Measurements from ENCODE around the gene FAM200C.
A peak's percentile ranks its signal among the peaks of the same experiment; 100 is the strongest.
"Not testable (repeated sequence)": the region's sequence is repeated elsewhere in the genome, so short reads cannot be mapped to it uniquely, and the experiment has no call there.

The FAM200C gene

GRCh38 chr5:160399402-160400353 lies at the start of gene FAM200C:
TSS of gene FAM200C (minus strand) at chr5:160400054. CDS start at chr5:160395490, 4,564 bp downstream.
- DNase-seq, result peak; percentile 89 to 91

GRCh38 chr5:160449458-160449857 lies 49.6 kb upstream of the FAM200C start:
- DNase-seq, result no peak

GRCh38 chr5:160448886-160449285 lies 49.0 kb upstream of the FAM200C start:
- no peak for DNase-seq

GRCh38 chr5:160445751-160446150 lies 45.9 kb upstream of the FAM200C start:
- DNase-seq, result no peak

GRCh38 chr5:160445132-160445531 lies 45.3 kb upstream of the FAM200C start:
- DNase-seq, result no peak

GRCh38 chr5:160444407-160444806 lies 44.6 kb upstream of the FAM200C start:
- DNase-seq, result no peak

GRCh38 chr5:160442824-160443431 lies 43.1 kb upstream of the FAM200C start:
- no peak for DNase-seq

GRCh38 chr5:160441311-160441781 lies 41.5 kb upstream of the FAM200C start:
- DNase-seq, result no peak

GRCh38 chr5:160439205-160439600 lies 39.3 kb upstream of the FAM200C start:
- peak; percentile 68 to 73 for DNase-seq

- peak; percentile 32 to 84 for DNase-seq
These were observed 38.7 kb upstream of the FAM200C start for GRCh38 chr5:160438316-160439204.

- no peak for DNase-seq
These were observed 37.4 kb upstream of the FAM200C start for GRCh38 chr5:160437271-160437670.

- not testable (repeated sequence) for DNase-seq
These were observed 36.8 kb upstream of the FAM200C start for GRCh38 chr5:160436661-160437060.

- DNase-seq, result no peak
These were observed 36.2 kb upstream of the FAM200C start for GRCh38 chr5:160436017-160436416.

- DNase-seq, result no peak
These were observed 35.7 kb upstream of the FAM200C start for GRCh38 chr5:160435532-160435931.

GRCh38 chr5:160434022-160434531 lies 34.2 kb upstream of the FAM200C start:
- DNase-seq, result peak; percentile 10 to 31

GRCh38 chr5:160432787-160433186 lies 32.9 kb upstream of the FAM200C start:
- DNase-seq, result no peak

- DNase-seq, result no peak
These were observed 32.3 kb upstream of the FAM200C start for GRCh38 chr5:160432196-160432595.

- DNase-seq, result no peak
These were observed 27.8 kb upstream of the FAM200C start for GRCh38 chr5:160427607-160428006.

GRCh38 chr5:160423099-160423498 lies 23.2 kb upstream of the FAM200C start:
- DNase-seq, result no peak

- peak; percentile 82 to 86 for DNase-seq
These were observed 21.9 kb upstream of the FAM200C start, which contains the start of gene PTTG1 for GRCh38 chr5:160421625-160422258. TSS of gene PTTG1 (plus strand) at chr5:160421855. CDS start at chr5:160422313, 458 bp downstream.

- no peak for DNase-seq
These were observed 20.4 kb upstream of the FAM200C start for GRCh38 chr5:160420331-160420610.

Data from hippocampal formation (tissue), 2 donors.